GM10266 (cell line): ENCODE measurements around the gene EPB41.

Source experiments
- DNase-seq: peaks from one replicate; pipeline ENCODE4 v3.0.0; 2012; ENCODE audit errors: extremely low spot score
- TF ChIP-seq, protein P1 (sequence below): IDR thresholded peaks from 2 replicates; pipeline ENCODE4 v1.5.1; 2012; ENCODE audit warnings: mild to moderate bottlenecking, low read depth; ENCODE audit not compliant: control insufficient read depth, insufficient read depth; ENCODE audit errors: missing control alignments

The EPB41 gene

DNA sequence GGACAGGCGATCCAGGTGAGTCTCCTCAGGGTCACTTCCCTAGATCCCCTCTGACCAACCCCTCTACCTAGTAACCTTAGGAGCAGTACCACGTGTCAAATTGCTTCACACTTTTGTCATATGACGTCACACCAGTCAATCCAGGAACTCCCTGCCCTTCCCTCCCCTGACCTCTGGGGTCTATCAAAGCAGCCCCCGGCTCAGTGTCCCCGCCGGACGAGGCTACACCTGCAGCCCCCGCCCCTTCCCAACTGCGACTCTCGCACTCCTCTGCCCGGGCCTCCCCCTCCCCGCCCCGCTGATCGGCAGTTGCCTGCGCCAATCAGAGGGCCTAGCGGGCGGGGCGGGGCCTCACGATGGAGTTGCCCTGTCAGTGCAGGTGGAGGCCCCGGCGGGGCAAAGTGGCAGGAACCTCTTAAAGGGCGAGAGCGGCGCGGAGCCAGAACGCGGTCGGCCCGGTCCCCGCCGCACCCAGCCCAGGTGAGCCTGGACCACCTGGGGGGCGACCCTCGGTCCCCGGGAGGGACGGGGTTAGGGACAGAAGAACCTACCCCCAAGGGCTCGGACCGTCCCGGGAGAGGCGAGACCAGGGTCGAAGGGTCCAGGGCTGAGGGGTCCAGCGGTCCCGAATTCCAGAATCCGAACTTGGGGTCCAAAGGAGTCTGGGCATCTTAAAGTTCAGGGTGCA lies 27.5 kb upstream of the EPB41 start:
- TF ChIP-seq, protein P1, sequence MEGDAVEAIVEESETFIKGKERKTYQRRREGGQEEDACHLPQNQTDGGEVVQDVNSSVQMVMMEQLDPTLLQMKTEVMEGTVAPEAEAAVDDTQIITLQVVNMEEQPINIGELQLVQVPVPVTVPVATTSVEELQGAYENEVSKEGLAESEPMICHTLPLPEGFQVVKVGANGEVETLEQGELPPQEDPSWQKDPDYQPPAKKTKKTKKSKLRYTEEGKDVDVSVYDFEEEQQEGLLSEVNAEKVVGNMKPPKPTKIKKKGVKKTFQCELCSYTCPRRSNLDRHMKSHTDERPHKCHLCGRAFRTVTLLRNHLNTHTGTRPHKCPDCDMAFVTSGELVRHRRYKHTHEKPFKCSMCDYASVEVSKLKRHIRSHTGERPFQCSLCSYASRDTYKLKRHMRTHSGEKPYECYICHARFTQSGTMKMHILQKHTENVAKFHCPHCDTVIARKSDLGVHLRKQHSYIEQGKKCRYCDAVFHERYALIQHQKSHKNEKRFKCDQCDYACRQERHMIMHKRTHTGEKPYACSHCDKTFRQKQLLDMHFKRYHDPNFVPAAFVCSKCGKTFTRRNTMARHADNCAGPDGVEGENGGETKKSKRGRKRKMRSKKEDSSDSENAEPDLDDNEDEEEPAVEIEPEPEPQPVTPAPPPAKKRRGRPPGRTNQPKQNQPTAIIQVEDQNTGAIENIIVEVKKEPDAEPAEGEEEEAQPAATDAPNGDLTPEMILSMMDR = no peak
- peak; percentile 99 for DNase-seq

DNA sequence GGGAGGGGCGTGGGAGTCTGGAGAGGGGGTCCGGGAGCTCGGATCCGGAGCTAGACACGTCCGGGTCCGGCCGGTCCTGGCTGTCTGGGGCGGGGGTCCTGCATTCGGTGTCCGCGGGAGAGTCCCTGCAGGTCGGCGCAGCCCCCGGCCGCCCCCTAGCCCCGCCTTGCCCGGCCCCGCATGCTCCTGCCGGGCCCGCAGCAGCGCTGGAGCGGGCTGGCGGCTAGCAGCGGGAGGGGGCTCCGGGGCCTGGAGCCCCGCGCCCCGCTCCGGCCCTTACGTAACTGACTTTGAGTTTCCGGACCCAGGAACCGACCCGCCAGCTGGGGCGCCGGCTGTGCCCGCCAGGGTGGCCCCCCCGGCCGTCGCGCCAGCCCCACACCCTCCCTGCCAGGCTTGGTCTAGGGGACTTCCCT lies 26.9 kb upstream of the EPB41 start:
- no peak for DNase-seq
- TF ChIP-seq, protein P1 = no peak

DNA sequence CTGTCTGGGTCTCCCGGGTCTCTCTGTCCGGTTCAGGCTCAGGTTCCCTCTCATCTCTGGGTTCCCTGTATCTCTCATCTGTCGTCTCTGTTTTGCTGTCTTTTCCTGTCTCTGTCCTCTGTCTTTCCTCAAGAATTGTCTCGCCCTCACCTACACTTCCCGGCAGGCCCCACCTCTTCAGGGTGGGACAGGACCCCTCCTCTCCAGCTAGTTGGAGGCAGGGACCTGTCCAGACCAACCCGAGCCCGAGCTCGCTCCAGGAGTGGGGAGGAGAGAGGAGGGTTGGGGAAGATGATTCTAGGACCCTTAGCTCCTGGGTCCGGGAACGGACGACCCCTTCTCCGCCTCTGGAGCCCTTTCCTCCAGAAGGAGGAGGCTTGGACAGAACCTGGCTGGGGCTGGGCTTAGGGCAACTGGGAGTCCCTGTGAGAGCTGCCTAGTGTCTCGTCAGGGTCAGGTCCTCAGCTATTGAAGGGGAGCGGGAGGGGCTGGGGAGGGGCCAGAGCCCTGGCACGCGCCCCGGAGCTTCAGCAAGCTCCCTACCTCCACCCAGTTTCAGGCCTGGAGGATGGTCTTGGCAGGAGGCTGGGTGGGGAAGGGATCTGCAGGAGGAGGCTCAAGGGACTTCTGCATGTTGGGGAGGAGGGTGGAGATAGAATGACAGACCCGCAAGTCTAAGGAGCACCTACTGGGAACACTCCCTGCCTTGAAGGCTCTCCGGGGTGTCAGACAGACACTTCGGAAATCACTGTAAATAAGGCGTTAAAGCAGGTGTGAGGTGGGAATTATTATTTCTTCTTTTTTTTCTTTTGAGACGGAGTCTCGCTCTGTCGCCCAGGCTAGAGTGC lies 26.3 kb upstream of the EPB41 start:
- TF ChIP-seq, protein P1 = no peak

DNA sequence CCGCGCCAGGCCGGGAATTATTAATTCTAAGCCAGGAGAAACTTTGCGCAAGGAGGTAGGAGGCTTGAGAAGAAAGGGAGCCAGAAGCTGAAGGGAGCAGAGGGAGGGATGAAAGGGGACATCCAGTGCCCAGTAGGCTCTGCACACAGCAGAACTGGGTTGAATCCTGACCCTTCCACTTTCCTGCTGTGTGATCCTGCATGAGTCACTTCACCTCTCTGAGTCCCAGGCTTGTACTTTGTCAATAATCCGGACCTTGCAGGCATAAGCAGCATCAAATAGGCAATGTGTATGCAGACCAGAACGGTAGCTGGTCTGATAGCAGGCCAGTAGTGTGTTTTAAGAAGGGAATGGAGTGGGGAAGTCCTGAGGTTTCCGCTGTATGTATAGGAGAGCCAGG lies 25.5 kb upstream of the EPB41 start:
- TF ChIP-seq, protein P1 = no peak
- no peak for DNase-seq

More for the DNA sequence above, 26.3 kb upstream of the EPB41 start:
- DNase-seq = no peak

DNA sequence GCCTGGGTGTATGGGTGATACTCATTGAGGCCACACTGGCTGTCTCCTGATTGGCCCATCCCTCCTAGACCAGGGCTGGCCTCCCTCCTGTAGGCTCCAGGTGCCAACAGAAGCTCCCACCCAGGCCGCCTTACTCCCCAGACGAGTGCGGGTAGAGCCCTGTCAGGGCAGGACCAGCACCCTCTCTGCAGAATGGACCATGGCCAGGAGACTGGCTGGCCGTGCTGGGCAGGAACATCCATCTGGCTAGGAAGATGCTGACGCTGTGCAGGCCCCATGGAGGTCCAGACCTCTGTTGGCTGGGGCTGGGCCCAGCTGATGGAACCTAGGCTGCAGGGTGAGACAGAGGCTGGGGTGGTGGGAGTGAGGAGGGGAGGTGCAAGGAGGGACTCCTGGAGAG lies 25.0 kb upstream of the EPB41 start:
- DNase-seq = no peak
- TF ChIP-seq, protein P1 = no peak

DNA sequence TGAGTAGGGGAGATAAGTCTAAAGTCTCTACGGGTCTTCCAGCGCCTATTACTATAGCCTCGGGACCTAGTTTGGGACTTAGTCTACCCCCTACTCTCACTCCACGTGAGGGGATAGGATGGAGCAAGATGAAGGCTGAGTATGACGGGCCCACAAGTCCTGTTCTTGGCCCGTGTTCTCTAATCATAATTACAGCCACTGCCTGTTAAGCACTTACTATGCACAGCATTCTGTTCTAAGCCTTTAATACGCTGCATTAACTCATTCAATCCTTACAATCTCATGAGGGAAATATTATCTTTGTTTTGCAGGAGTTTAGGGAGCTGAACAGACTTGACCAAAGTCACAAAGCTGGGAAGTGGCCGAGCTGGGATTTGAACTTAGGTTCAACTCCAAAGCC lies 23.9 kb upstream of the EPB41 start:
- TF ChIP-seq, protein P1 = no peak
- no peak for DNase-seq

DNA sequence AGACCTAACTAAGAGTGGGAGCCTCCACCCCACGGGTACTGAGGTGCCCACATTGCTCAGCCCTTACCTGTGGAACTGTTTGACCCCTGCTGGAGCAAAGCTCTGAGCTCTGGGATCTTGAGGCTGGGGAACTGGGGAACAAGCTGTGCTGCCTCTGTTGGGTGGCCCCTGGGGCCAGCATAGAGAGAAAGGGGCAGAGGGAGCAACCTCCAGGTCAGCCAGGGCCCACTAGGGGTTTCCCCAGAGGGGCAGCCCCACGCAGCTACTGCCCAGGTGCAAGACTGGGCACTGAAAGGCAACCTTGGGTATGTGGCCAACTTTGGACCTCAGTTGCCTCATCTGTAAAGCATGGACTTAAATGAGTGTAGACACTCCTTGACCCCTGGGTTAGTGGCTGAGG lies 23.5 kb upstream of the EPB41 start:
- TF ChIP-seq, protein P1 = no peak
- no peak for DNase-seq
